Glomerular visceral epithelial cell (primary cell): ENCODE data around the gene BBS1.
A peak's percentile ranks its signal among the peaks of the same experiment; 100 is the strongest.
"Not testable (repeated sequence)": the region's sequence is repeated elsewhere in the genome, so short reads cannot be mapped to it uniquely, and the experiment has no call there.

Experiments used
- DNase-seq: peaks from one replicate; pipeline ENCODE4 v3.0.0-alpha.2; 2016; ENCODE audit errors: extremely low spot score

Gene BBS1

DNA sequence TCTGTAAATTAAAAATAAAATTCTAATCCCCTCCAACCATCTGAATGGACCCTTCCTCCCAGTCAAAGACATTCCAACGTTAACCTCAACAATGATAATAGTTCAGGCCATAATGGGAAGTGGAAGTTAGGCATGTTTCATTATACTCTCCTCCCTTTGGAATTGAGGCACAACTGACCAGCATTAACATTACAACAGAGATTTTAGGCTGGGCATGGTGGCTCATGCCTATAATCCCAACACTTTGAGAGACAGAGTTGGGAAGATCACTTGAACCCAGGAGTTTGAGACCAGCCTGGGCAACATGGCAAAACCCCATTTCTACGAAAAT, 60.4 kb downstream of the BBS1 start:
- DNase-seq = no peak

DNA sequence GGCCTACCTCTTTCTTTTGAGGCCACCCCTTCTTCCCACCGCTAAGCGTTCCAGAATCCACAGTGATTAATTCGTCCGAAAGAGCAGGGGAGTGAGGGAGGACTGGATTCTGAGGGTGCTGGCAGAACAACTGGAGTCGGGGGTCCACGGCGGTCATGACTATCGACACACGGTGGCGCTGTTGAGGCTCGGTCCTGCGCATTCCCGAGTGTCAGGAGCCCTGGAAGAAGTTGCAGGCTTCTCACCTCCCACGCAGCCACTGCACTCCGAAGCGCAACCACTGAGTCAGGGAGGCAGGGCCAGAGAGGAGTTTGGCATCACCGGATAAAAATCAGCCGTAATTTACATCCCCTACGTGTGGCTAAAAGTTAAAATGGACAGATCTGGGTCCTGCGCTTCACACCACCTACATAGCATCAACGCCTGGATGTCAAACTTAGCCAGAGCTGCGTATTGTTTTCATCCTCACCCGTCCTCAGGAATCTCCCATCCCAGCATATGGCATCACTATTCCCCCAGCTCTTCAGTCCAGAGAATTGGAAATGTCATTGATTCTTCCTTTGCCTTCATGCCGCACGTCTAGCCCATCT, 68.7 kb downstream of the BBS1 start:
- peak; percentile 65 for DNase-seq

DNA sequence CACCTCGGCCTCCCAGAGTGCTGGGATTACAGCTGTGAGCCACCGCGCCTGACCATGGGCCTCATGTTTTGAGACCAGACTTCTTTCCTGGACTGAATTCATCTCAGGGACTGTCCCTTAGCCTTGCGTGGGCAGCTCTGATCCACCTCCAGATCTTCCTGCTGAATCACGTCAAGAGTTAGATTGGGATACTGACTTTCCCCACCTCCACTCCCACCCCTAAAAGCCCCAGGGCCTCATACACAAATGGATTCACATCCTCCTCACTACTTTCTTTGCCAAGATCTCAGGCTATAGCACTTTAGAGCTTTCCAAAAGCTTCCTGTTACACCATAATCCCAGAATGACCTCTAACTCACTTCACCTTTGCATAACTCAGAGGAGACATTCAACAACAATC, 70.4 kb downstream of the BBS1 start:
- DNase-seq = no peak

DNA sequence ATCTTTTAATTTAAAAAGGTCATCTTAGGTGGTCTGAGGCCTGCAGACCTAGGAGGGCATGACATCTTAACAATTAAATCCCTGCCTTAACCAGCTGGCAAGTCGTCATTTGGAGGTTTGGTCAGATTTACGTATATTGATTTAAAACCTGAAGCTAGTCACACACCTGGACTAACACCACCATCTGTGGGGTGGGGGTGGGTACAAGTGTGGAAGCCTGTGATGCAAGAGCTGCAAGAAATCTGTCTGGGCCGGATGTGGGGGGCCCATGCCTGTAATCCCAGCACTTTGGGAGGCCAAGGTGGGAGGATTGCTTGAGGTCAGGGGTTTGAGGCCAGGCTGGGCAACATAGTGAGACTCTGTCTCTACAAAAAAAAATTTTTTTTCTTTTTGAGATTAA, 70.8 kb downstream of the BBS1 start:
- no peak for DNase-seq

DNA sequence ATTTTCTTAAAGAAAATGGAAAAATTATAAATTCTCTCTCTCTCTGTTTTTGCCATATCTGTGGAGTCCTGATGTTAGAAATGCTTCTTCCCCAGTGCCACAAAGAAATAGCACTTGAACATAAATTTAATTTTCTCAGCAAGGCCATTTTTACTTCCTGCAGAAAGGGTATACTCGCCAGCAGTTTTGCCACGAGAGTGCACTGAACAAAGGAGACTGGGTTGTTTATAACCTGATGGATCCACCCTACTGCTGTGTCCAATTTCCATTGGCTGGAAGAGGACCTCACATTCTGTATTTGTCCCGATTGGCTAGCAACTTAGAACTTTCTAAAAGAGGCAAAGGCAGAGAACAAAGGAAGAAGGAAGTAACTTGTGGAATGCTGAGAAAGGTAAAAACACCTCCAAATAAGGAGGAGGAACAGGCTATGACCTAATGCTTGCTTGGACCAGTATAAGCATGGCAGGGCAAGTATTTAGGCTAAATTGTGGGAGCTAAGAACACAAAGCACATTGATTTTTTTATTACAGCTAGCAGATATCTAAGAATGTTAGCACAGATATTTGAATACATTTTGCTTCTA, 72.2 kb downstream of the BBS1 start:
- DNase-seq = not testable (repeated sequence)
